T follicular helper cell (primary cell): ENCODE measurements around the gene RPS6KC1.
"Not testable (repeated sequence)": the region's sequence is repeated elsewhere in the genome, so short reads cannot be mapped to it uniquely, and the experiment has no call there.

ENCODE experiments used
- DNase-seq: peaks from one replicate; pipeline ENCODE4 v3.0.0-alpha.2; 2020; ENCODE audit warnings: low read depth

The RPS6KC1 gene

GRCh38 chr1:213160442-213160841, 109.4 kb downstream of the RPS6KC1 start:
- not testable (repeated sequence) for DNase-seq

- DNase-seq = no peak
Observed at GRCh38 chr1:213162338-213162737, 111.3 kb downstream of the RPS6KC1 start.

- DNase-seq = no peak
Observed at GRCh38 chr1:213162862-213163261, 111.8 kb downstream of the RPS6KC1 start.

- DNase-seq = no peak
Observed at GRCh38 chr1:213163278-213163711, 112.3 kb downstream of the RPS6KC1 start.

- no peak for DNase-seq
Observed at GRCh38 chr1:213164561-213164960, 113.5 kb downstream of the RPS6KC1 start.

GRCh38 chr1:213166852-213167251, 115.8 kb downstream of the RPS6KC1 start:
- no peak for DNase-seq

GRCh38 chr1:213171711-213172110, 120.7 kb downstream of the RPS6KC1 start:
- DNase-seq = no peak

GRCh38 chr1:213176341-213176740, 125.3 kb downstream of the RPS6KC1 start:
- DNase-seq = no peak

- no peak for DNase-seq
Observed at GRCh38 chr1:213179784-213180183, 128.7 kb downstream of the RPS6KC1 start.

- DNase-seq = no peak
Observed at GRCh38 chr1:213180833-213181232, 129.8 kb downstream of the RPS6KC1 start.

GRCh38 chr1:213183036-213183672, 132.1 kb downstream of the RPS6KC1 start:
- no peak for DNase-seq

GRCh38 chr1:213186168-213186567, 135.1 kb downstream of the RPS6KC1 start:
- no peak for DNase-seq

- no peak for DNase-seq
Observed at GRCh38 chr1:213192026-213192425, 141.0 kb downstream of the RPS6KC1 start.

- DNase-seq = no peak
Observed at GRCh38 chr1:213194383-213194782, 143.3 kb downstream of the RPS6KC1 start.

- DNase-seq = no peak
Observed at GRCh38 chr1:213194855-213195254, 143.8 kb downstream of the RPS6KC1 start.

GRCh38 chr1:213196328-213197054, 145.4 kb downstream of the RPS6KC1 start:
- DNase-seq = not testable (repeated sequence)

- no peak for DNase-seq
Observed at GRCh38 chr1:213200630-213201029, 149.6 kb downstream of the RPS6KC1 start.

- DNase-seq = no peak
Observed at GRCh38 chr1:213201380-213202155, 150.5 kb downstream of the RPS6KC1 start.

GRCh38 chr1:213211201-213211600, 160.2 kb downstream of the RPS6KC1 start:
- DNase-seq = no peak

GRCh38 chr1:213219076-213219475, 168.0 kb downstream of the RPS6KC1 start:
- not testable (repeated sequence) for DNase-seq

- no peak for DNase-seq
Observed at GRCh38 chr1:213221209-213221608, 170.2 kb downstream of the RPS6KC1 start.

- DNase-seq = no peak
Observed at GRCh38 chr1:213227458-213227857, 176.4 kb downstream of the RPS6KC1 start.

GRCh38 chr1:213231795-213232231, 180.8 kb downstream of the RPS6KC1 start:
- DNase-seq = no peak
